ENCODE results near the gene TSFM. TPM values are rescaled to one million over a fixed set of nuclear protein-coding genes. Genes with fewer than 3 reads are reported as not detected.
A peak's percentile ranks its signal among the peaks of the same experiment; 100 is the strongest.

Gene TSFM
- total and polyA plus RNA-seq, 9 of the 15 experiments (the other 6 are each of a cell fraction or from before 2014, with no cell fraction given): 44.6 to 198 (median 60.2) TPM

DNA sequence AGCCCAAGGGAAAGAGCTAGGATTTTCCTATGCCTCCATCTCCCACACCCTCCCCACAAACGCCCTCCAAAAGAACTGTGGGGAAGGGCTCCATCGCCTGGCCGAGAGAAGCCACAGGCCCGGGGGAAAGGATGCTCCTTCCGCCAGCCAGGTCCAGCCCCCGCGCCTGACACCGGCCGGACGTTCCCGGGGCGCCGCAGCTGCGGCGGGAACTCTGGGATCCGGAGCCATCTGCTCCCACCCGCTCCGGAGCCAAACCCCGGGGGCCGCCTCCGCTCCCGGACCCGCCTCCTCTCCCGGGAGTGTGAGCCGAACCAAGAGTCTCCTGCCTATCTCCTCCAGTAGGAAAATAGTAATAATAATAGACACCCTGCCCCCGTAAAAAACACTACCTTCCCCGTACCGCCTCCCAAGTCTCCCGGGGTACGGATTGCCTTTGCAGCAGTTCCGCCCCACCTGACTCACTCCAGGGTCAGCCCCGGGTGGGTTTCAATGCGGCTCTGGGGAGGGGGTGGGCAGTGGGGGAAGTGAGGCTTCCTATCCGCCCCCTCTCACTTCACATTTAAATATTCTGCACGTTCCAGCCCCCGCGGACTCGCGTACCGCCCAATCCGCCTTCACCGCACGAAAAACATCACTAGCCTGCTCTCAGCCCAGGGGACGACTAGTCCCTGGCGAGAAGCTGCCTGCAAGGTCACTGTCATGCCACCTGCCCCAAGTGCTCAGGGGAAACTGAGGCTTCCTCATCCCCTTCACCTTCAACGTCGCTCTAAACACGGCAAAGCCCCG lies 46.4 kb upstream of the TSFM start (continued):
- TF ChIP-seq, protein P1, sequence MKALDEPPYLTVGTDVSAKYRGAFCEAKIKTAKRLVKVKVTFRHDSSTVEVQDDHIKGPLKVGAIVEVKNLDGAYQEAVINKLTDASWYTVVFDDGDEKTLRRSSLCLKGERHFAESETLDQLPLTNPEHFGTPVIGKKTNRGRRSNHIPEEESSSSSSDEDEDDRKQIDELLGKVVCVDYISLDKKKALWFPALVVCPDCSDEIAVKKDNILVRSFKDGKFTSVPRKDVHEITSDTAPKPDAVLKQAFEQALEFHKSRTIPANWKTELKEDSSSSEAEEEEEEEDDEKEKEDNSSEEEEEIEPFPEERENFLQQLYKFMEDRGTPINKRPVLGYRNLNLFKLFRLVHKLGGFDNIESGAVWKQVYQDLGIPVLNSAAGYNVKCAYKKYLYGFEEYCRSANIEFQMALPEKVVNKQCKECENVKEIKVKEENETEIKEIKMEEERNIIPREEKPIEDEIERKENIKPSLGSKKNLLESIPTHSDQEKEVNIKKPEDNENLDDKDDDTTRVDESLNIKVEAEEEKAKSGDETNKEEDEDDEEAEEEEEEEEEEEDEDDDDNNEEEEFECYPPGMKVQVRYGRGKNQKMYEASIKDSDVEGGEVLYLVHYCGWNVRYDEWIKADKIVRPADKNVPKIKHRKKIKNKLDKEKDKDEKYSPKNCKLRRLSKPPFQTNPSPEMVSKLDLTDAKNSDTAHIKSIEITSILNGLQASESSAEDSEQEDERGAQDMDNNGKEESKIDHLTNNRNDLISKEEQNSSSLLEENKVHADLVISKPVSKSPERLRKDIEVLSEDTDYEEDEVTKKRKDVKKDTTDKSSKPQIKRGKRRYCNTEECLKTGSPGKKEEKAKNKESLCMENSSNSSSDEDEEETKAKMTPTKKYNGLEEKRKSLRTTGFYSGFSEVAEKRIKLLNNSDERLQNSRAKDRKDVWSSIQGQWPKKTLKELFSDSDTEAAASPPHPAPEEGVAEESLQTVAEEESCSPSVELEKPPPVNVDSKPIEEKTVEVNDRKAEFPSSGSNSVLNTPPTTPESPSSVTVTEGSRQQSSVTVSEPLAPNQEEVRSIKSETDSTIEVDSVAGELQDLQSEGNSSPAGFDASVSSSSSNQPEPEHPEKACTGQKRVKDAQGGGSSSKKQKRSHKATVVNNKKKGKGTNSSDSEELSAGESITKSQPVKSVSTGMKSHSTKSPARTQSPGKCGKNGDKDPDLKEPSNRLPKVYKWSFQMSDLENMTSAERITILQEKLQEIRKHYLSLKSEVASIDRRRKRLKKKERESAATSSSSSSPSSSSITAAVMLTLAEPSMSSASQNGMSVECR (CRISPR knock-in tag; IDR thresholded peaks at IDR 0.05): 0 out of 2 replicates have a peak, but pooled peaks have one; percentile 31
- TF ChIP-seq GATA2 (CRISPR knock-in tag; IDR thresholded peaks at IDR 0.05) (no peak), PHF21A (IDR thresholded peaks at IDR 0.05; ENCODE audit: borderline replicate concordance, low read depth) (no peak), KLF13 (tag; IDR thresholded peaks at IDR 0.05; ENCODE audit: borderline replicate concordance, low read depth) (no peak), SRSF3 (IDR thresholded peaks at IDR 0.05; ENCODE audit: insufficient read depth, low read length) (no peak), PYGO2 (tag; IDR thresholded peaks at IDR 0.05) (no peak), CHCHD3 (CRISPR knock-in tag; IDR thresholded peaks at IDR 0.05) (no peak)
- TF ChIP-seq, protein P2, sequence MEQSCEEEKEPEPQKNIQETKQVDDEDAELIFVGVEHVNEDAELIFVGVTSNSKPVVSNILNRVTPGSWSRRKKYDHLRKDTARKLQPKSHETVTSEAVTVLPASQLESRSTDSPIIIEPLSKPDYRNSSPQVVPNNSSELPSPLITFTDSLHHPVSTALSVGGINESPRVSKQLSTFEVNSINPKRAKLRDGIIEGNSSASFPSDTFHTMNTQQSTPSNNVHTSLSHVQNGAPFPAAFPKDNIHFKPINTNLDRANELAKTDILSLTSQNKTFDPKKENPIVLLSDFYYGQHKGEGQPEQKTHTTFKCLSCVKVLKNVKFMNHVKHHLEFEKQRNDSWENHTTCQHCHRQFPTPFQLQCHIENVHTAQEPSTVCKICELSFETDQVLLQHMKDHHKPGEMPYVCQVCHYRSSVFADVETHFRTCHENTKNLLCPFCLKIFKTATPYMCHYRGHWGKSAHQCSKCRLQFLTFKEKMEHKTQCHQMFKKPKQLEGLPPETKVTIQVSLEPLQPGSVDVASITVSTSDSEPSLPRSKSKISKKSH (CRISPR knock-in tag; IDR thresholded peaks at IDR 0.05): no peak
- TF ChIP-seq, protein P3, sequence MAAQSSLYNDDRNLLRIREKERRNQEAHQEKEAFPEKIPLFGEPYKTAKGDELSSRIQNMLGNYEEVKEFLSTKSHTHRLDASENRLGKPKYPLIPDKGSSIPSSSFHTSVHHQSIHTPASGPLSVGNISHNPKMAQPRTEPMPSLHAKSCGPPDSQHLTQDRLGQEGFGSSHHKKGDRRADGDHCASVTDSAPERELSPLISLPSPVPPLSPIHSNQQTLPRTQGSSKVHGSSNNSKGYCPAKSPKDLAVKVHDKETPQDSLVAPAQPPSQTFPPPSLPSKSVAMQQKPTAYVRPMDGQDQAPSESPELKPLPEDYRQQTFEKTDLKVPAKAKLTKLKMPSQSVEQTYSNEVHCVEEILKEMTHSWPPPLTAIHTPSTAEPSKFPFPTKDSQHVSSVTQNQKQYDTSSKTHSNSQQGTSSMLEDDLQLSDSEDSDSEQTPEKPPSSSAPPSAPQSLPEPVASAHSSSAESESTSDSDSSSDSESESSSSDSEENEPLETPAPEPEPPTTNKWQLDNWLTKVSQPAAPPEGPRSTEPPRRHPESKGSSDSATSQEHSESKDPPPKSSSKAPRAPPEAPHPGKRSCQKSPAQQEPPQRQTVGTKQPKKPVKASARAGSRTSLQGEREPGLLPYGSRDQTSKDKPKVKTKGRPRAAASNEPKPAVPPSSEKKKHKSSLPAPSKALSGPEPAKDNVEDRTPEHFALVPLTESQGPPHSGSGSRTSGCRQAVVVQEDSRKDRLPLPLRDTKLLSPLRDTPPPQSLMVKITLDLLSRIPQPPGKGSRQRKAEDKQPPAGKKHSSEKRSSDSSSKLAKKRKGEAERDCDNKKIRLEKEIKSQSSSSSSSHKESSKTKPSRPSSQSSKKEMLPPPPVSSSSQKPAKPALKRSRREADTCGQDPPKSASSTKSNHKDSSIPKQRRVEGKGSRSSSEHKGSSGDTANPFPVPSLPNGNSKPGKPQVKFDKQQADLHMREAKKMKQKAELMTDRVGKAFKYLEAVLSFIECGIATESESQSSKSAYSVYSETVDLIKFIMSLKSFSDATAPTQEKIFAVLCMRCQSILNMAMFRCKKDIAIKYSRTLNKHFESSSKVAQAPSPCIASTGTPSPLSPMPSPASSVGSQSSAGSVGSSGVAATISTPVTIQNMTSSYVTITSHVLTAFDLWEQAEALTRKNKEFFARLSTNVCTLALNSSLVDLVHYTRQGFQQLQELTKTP (IDR thresholded peaks at IDR 0.05; ENCODE audit: low read depth in 1 of 2, partially characterized antibody in 2 of 2): no peak
- TF ChIP-seq, protein P4, sequence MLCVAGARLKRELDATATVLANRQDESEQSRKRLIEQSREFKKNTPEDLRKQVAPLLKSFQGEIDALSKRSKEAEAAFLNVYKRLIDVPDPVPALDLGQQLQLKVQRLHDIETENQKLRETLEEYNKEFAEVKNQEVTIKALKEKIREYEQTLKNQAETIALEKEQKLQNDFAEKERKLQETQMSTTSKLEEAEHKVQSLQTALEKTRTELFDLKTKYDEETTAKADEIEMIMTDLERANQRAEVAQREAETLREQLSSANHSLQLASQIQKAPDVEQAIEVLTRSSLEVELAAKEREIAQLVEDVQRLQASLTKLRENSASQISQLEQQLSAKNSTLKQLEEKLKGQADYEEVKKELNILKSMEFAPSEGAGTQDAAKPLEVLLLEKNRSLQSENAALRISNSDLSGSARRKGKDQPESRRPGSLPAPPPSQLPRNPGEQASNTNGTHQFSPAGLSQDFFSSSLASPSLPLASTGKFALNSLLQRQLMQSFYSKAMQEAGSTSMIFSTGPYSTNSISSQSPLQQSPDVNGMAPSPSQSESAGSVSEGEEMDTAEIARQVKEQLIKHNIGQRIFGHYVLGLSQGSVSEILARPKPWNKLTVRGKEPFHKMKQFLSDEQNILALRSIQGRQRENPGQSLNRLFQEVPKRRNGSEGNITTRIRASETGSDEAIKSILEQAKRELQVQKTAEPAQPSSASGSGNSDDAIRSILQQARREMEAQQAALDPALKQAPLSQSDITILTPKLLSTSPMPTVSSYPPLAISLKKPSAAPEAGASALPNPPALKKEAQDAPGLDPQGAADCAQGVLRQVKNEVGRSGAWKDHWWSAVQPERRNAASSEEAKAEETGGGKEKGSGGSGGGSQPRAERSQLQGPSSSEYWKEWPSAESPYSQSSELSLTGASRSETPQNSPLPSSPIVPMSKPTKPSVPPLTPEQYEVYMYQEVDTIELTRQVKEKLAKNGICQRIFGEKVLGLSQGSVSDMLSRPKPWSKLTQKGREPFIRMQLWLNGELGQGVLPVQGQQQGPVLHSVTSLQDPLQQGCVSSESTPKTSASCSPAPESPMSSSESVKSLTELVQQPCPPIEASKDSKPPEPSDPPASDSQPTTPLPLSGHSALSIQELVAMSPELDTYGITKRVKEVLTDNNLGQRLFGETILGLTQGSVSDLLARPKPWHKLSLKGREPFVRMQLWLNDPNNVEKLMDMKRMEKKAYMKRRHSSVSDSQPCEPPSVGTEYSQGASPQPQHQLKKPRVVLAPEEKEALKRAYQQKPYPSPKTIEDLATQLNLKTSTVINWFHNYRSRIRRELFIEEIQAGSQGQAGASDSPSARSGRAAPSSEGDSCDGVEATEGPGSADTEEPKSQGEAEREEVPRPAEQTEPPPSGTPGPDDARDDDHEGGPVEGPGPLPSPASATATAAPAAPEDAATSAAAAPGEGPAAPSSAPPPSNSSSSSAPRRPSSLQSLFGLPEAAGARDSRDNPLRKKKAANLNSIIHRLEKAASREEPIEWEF (CRISPR knock-in tag; IDR thresholded peaks at IDR 0.05): no peak

Data from K562 (cell line).